NCI-H345 treated with DMSO at 0.1 percent for 48 hours (cell line): ENCODE results near the gene JAK3.

Experiments
- DNase-seq: peaks from one replicate; lab custom pipeline; 2025; ENCODE audit not compliant: unreplicated experiment; lab: John Stamatoyannopoulos, UW

JAK3 gene

DNA sequence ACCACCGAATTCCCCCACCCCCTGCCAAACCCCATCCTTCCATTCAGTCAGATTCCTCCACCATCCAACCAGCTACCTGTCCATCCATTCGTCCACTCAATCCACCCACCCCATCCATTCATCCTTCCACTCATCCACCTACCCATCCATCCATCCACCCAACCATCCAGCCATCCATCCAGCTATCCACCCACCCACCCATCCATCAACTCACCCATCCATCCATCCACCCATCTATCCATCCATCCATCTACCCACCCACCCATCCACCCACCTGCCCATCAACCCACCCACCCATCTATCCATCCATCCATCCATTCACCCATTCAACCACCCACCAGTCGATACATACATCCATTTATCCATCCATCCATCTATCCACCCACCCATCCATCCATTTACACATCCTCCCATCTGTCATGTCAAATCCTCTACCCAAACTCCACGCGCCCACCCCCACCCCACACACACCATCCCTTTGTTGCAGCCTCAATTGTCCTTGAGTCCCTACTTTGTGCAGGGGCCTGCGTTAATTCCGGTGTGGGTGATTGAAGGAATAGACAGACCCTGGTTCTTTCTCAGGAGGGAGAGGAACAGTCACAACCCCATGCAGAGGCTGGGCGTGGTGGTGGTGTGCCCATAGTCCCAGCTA is 18.7 kb upstream of the JAK3 start:
- no peak for DNase-seq

- DNase-seq, result no peak
Measured at GRCh38 chr19:17865364-17866311, 17.9 kb upstream of the JAK3 start.

GRCh38 chr19:17863520-17864182 is 15.9 kb upstream of the JAK3 start:
- DNase-seq, result no peak

GRCh38 chr19:17862711-17863519 is 15.1 kb upstream of the JAK3 start:
- no peak for DNase-seq

DNA sequence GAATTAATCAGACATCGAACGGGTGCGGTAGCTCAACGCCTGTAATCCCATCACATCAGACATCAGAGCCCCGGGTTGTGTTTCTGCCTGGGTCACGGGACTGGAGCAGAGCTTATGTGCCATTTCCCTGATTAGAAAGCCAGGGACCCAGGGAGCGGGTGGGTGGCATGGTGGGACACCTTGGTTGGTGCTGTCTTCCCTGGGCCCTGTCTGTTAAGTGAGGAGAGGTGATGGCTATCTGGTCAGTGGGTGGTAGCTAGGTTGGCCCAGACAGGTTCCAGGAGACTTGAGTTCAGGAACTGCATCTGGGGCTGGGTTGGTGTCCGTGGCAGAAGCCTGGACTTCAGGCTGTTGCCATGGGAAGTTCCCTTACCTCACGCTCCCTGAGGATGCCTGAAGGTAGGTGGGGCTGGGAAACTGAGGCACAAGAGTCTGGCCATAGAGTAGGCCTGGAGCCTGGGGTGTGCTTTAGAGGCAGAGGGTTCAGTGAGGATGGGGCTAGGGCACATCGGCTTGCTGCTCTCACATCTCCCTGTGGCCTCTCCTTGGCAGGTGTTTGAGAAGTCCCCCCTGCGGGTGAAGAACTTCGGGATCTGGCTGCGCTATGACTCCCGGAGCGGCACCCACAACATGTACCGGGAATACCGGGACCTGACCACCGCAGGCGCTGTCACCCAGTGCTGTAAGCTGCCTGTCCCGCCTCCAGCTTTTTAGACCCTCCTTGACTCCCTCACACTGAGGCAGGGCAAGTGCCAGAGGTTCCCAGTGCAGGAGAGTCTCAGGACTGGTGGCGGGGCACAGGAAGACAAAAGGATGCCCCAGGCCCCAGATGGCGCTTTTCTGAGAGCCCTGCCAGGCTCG is 14.0 kb upstream of the JAK3 start:
- DNase-seq, result no peak

DNA sequence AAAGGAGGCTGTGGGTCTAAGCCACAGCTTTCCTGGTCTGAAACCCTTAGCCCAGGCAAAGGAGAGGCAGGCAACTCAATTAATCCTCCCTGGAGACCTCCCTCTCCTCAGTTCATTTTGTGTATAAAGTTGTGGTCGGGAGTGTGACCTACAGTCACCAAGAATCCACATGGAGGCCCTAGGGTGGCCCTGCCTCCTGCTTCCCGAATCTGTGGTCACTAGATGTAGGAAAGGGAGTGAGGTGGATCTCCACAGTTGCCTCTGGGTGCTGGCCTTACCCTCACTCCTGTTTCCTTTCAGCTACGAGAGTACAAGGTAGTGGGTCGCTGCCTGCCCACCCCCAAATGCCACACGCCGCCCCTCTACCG is 13.2 kb upstream of the JAK3 start:
- DNase-seq, result no peak

GRCh38 chr19:17860331-17860992 is 12.7 kb upstream of the JAK3 start:
- DNase-seq, result no peak

DNA sequence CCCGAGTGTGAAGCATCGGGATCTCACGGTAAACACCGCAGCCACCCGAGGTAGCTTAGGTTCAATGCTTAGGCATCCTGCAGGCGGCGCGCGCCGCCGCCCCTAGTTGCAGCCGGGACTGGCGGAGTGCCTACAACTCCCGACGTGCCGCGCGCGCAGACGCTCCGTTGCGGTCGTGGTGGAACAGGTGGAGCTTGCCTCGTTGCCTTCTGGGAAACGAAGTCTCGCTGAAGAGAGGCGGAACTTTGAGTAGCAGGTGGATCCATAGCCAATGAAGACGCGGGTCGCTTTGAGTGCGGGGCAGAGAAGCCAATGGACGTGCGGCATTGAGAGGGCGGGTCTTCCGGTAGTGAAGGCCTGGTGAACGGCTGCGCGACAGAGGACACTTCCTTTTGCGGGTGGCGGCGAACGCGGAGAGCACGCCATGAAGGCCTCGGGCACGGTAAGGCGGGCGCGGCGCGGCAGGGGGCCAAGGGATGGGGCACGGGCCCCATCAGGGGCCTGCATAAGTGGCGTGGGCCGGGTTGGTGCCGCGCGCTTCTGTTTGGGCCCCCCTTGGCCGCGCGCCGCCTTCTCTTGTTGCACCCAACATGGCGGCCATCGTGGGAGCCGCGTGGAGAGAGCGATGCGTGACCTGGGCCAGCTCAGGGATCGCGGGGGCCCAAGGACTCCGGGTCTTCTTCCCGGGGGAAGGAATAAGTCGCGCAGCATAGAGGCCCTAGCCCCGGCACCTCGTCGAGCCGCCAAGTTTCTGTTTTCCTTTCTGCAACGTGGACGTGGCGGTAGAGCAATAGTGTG is 11.9 kb upstream of the JAK3 start, which contains the start of gene RPL18A:
Gene RPL18A (plus strand): TSS at position 378 of the 798 bp plus-strand sequence. CDS start 47 bp downstream, at position 425.
- peak; percentile 93 for DNase-seq

- peak; percentile 27 for DNase-seq
Measured at GRCh38 chr19:17855280-17856152, 7.7 kb upstream of the JAK3 start.

- DNase-seq, result no peak
Measured at GRCh38 chr19:17854061-17854460, 6.3 kb upstream of the JAK3 start.

DNA sequence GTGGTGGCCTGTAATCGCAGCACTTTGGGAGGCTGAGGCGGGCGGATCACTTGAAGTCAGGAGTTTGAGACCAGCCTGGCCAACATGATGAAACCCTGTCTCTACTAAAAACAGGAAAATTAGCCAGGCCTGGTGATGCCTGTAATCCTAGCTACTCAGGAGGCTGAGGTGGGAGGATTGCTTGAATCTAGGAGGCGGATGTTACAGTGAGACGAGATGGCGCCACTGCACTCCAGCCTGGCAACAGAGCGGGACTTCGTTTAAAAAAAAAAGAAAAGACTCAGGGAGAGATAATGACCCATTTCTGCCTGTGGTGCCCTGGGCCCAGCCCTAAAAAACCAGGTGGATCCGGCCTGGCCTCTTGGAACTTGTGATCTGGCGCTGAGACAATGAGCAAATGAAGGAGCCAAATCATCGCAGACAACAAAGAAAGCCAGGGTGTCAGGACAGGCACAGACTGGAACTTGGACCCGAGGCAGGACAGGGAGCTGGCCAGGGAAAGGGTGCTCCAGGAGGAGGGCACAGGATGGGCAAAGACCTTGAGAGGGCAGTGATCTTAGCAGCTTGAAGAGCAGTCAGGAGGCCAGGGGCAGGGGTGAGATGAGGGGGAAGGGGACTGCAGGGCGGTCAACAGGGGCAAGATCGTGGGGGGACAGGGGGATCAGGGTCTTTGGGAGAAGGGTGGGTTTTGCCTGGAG is 962 bp upstream of the JAK3 start:
- no peak for DNase-seq

- DNase-seq, result no peak
Measured at GRCh38 chr19:17846146-17846545, 1.6 kb downstream of the JAK3 start.

DNA sequence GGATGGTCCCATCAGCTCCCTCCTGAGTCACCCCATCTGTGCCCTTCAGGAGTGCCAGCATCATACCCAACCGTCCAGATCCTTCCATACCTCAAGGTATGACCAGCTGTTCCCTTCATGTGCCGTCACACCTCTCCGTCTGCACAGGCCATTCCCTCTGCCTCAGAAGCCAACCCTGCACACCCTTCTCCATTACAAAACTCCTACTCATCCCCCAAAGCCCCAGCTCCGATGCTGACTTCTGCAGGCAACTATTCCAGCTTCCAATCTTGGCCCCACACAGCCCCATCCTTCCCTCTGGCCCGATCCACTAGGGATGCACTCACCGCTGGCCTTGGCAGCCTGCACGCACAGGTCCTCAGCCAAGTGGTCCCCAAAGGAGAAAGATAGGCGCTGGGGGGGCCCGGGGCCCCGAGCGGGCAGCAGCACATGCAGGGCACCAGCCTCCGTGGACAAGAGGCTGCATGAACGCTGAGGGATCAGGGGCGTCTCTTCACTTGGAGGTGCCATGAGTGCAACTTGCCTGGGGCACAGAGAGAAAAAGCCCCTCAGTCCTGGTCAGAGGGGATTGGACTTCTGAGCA is 3.8 kb downstream of the JAK3 start:
- DNase-seq, result no peak

DNA sequence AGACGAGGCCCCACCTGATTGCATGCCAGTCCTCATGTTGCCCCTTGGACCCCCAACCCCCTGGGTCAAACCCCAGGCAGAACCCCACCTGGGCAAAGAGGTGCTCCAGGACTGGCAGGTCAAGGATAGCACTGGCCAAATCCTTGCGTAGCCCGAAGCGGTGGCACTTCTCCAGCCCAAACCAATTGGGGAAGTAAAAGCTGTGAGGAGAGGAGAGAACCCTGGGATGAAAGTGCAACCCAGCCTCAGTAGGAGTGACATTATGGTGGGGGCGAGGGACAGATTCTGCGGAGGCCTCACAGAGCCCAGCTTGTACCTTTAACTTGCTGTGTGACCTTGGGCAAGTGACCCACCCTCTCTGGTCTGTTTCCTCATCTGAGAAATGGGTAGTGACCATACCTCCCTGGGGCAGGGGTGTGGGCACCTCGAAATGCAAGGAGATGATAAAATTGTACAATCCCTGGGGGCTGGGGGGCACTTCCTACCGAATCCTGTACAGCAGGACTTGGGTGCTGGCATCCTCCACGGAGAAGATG is 4.4 kb downstream of the JAK3 start:
- no peak for DNase-seq

DNA sequence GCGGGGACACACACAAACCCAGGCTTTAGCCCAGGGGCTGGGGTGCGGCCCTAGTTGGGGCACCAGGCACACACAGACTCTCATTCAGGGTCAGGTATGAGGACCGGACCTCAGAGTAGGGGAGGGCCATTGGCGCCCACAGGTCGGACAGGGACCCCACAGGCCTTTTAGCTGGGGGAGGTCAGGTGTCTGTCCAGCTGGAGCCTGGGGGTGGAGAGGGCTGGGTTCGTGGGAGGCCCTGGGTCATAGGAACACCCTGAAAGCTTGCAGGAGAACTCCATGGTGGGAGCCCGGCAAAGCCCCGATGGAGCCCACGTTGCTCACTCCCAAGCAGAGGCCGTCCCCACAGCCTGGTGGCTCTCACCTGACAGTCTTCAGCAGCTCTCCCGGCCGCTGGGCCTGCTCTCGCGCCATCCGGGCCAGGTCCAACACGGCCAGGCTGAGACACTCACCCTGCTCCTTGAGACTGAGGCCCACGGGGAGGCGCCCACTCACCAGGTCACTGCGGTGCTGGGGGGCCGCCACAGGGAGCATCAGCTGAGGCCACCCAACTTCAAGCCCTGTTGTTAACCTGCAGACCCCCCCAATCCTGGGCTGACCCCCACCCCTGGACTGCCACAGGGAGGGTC is 5.0 kb downstream of the JAK3 start:
- DNase-seq, result no peak
